K562 (cell line): Measurements from ENCODE around the gene TP73.

Experiments
- BRF2 ChIP-seq: IDR thresholded peaks from 3 replicates; pipeline ENCODE4 v1.6.1; 2011; ENCODE audit warnings: borderline replicate concordance, mild to moderate bottlenecking; ENCODE audit not compliant: insufficient read length, insufficient read depth
- CBX8 ChIP-seq: fragments of 200-600 bp; sonication (generic); IDR thresholded peaks from 2 replicates; pipeline ENCODE4 v1.6.1; 2012; ENCODE audit warnings: borderline replicate concordance, mixed run types, low read depth, mild to moderate bottlenecking, moderate library complexity, mixed read lengths, low read length, control low read depth, inconsistent platforms; ENCODE audit not compliant: poor library complexity, severe bottlenecking; ENCODE audit errors: extremely low read depth
- CTCF ChIP-seq, 3 experiments: IDR thresholded peaks in 2 of 3; conservative IDR thresholded peaks in 1 of 3; 2 replicates each; pipeline ENCODE4 v1.5.1; 2011 to 2012; ENCODE audit warnings: low read length in 3 of 3, mild to moderate bottlenecking in 3 of 3, control low read depth in 2 of 3, improper control_type of control experiment in 1 of 3, inconsistent platforms in 1 of 3, low read depth in 1 of 3, mixed read lengths in 1 of 3, moderate library complexity in 1 of 3; ENCODE audit not compliant: insufficient read depth in 2 of 3
- DIDO1 ChIP-seq: fragments of 450-650 bp; IDR thresholded peaks from 2 replicates; pipeline ENCODE4 v1.6.1; 2016; ENCODE audit warnings: low read depth, missing biosample characterization, missing genetic modification characterization
- IRF2 ChIP-seq: sonication (generic); formaldehyde crosslinking; IDR thresholded peaks from 2 replicates; pipeline ENCODE4 v1.8.1; 2022; ENCODE audit warnings: mild to moderate bottlenecking, missing genetic modification reagents
- MIER1 ChIP-seq: fragments of 450-650 bp; IDR thresholded peaks from 2 replicates; pipeline ENCODE4 v1.6.1; 2016; ENCODE audit warnings: antibody characterized with exemption, mild to moderate bottlenecking, low read depth
- POLR2AphosphoS2 ChIP-seq: IDR thresholded peaks from 2 replicates; pipeline ENCODE4 v1.6.1; 2012; ENCODE audit warnings: low read length, improper control_type of control experiment
- STAT6 ChIP-seq: sonication (generic); formaldehyde crosslinking; IDR thresholded peaks from 2 replicates; pipeline ENCODE4 v1.8.1; 2023; ENCODE audit warnings: mild to moderate bottlenecking, missing genetic modification reagents
- ZC3H4 ChIP-seq: sonication (generic); formaldehyde crosslinking; IDR thresholded peaks from 2 replicates; pipeline ENCODE4 v1.9.0; 2021; ENCODE audit warnings: missing genetic modification reagents, borderline replicate concordance
- ZNF174 ChIP-seq: fragments of 250-450 bp; sonication (Bioruptor Pico); IDR thresholded peaks from 2 replicates; pipeline ENCODE4 v1.4.0; 2020; ENCODE audit warnings: mild to moderate bottlenecking
- ZNF561 ChIP-seq: fragments of 450-650 bp; formaldehyde crosslinking; conservative IDR thresholded peaks from 2 replicates; pipeline ENCODE4 v1.4.0; 2020; ENCODE audit warnings: mild to moderate bottlenecking, moderate library complexity
- ZNF639 ChIP-seq, 2 experiments: fragments of 200-800 bp in 1 of 2; sonication (Bioruptor generic) in 1 of 2; sonication (generic) in 1 of 2; formaldehyde crosslinking in 1 of 2; IDR thresholded peaks in 1 of 2; conservative IDR thresholded peaks in 1 of 2; 2 replicates each; pipeline versions ENCODE4 v1.5.0 to v1.6.1; 2016 to 2020; ENCODE audit warnings: missing compliant biosample characterization in 1 of 2, missing genetic modification characterization in 1 of 2, missing genetic modification reagents in 1 of 2
- ZNF830 ChIP-seq: fragments of 250-450 bp; sonication (Bioruptor Pico); IDR thresholded peaks from 2 replicates; pipeline ENCODE4 v1.5.0; 2021; ENCODE audit warnings: mild to moderate bottlenecking

GRCh38 chr1:3668585-3669300 is 16.4 kb downstream of the TP73 start:
- TF ChIP-seq POLR2AphosphoS2 = no peak
- TF ChIP-seq ZNF174 = no peak
- TF ChIP-seq CBX8 = no peak
- TF ChIP-seq MIER1 = no peak
- no peak for TF ChIP-seq ZNF561 (CRISPR knock-in tag)
- no peak for TF ChIP-seq CTCF (IDR thresholded peaks at IDR 0.05 in 2 of 3, conservative IDR thresholded peaks at IDR 0.05 in 1 of 3; ENCODE audit: insufficient read depth in 2 of 3, low read depth in 1 of 3, low read length in 3 of 3)
- no peak for TF ChIP-seq DIDO1 (tag)
- TF ChIP-seq BRF2 = no peak
- no peak for TF ChIP-seq ZNF830
- no peak for TF ChIP-seq STAT6 (CRISPR knock-in tag)
- TF ChIP-seq IRF2 (CRISPR knock-in tag) = no peak
- no peak for TF ChIP-seq ZC3H4 (CRISPR knock-in tag)
- TF ChIP-seq ZNF639 (CRISPR knock-in tag; conservative IDR thresholded peaks at IDR 0.05 in 1 of 2, IDR thresholded peaks at IDR 0.05 in 1 of 2) = no peak
